ENCODE data around the gene ZNF143.
"Not testable (repeated sequence)": the region's sequence is repeated elsewhere in the genome, so short reads cannot be mapped to it uniquely, and the experiment has no call there.

The ZNF143 gene

DNA sequence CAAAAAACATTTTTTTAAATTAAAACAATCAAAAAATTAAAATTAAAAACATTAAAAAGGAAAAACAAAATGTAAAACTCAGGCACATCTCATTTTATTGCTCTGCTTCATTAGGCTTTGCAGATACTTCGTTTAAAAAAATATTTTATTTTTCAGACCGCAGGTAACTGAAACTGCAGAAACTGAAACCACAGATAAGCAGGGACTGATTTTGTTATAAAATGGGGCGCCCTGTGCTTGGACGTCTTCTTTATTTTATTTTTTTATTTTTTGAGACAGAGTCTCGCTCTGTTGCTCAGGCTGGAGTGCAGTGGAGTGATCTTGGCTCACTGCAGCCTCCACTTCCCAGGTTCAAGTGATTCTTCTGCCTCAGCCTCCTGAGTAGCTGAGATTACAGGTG lies 88.4 kb downstream of the ZNF143 start:
- DNase-seq (ENCODE audit: low spot score) = not testable (repeated sequence)

DNA sequence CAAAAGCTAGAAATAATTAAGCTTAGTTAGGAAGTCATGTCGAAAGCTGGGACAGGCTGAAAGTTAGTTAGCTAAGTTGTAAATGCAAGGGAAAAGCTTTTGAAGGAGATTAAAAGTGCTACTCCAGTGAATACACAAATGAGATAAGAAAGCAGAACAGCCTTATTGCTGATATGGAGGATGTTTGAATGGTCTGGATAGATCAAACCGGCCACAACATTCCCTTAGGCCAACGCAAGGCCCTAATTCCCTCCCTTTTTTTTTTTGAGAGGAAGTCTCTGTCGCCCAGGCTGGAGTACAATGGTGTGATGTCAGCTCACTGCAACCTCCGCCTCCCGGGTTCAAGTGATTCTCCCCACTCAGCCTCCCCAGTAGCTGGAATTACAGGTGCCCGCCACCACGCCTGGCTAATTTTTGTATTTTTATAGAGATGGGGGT lies 89.4 kb downstream of the ZNF143 start:
- no peak for DNase-seq (ENCODE audit: low spot score)

DNA sequence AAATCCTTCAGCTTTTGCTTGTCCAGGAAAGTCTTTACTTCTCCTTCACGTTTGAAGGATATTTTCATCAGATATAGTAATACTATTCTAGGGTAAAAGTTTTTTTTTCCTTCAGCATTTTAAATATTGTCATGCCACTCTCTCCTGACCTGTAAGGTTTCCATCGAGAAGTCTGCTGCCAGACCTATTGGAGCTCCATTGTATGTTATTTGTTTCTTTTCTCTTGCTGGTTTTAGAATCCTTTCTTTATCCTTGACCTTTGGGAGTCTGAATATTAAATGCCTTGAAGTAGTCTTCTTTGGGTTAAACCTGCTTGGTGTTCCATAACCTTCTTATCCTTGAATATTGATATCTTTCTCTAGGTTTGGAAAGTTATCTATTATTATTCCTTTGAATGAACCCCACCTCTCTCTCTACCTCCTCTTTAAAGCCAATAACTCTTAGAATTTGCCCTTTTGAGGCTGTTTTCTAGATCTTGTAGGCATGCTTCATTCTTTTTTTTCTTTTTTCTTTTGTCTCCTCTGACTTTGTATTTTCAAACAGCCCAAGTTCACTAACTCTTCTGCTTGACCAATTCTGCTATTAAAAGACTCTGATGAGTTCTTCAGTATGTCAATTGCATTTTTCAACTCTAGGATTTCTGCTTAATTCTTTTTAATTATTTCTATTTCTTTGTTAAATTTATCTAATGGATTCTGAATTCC lies 100.6 kb downstream of the ZNF143 start:
- no peak for DNase-seq (ENCODE audit: low spot score)

DNA sequence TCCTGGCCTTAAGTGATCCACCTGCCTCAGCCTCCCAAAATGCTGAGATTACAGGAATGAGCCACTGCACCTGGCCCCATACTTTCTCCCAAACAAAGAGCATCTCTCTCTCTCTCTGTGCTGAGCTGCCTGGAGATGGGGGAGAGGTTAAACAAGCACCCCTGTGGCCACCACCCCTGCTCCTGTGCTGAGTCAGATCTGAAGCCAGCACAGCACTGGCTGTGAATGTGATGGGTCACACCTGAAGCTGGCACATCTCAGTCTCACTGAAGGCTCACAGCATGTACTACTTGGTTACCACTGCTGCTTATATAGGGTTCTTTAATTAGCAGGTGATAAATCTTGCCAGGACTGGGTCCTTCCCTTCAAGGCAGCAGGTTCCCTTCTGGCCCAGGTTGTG lies 101.9 kb downstream of the ZNF143 start:
- no peak for DNase-seq (ENCODE audit: low spot score)

DNA sequence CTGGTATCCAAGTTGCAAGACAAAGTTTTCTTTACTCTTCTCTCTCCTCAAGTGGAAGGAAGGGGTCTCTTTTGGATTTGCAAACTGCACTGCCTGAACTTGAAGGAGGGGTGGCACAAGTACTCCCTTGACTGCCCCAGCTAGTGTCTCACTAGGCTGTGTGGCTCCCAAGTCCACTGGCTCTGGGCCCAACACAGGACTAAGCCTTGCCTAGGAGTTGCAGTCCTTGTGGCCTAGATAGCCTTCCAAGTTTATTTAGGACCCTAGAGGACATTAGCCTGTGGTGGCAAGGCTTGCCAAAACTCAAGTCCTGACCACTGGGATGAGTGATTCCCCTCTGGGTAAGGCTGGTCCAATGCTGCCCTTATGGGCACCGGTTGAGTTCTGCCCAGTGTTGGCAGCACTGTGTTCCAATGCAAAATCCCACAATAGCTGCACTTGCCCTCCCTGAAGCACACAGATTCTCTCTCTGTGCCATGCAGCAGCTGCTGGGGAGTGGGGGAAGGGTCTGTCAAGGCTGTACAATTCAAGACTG lies 102.5 kb downstream of the ZNF143 start:
- no peak for DNase-seq (ENCODE audit: low spot score)

DNA sequence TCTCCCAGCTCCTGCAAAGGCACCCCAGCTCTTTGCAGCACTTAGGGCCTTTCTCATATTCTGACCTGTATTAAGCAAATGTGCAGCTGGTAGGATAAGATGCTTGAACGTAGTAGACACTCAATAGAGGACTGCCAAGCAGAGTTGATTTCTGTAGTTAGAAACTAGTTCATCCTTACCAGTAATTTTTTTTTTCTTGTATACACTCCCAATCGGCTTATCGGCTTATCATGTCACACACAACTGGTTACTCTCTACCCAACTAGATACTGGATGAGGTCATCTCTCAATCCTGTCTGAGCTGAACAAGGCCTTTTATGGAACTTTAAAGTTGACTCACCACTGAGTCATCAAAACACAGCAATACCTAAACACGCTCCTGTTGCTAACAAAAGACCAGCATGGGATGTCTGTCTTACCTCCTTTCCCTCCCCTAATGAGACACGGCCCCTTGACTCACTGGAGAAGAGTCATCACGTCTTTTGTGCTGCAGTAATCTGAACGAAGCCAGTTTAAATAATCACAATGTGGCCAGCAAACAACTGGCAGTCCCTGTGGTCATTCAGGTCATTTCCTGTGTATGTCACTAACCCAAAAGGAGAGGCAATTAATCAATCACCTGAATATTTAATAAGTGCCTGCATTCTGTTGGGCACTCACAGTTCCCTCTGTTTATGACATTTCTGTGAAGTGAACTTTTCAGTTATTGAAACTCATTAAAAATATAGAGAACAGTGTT lies 105.2 kb downstream of the ZNF143 start:
- DNase-seq (ENCODE audit: low spot score) = peak; percentile 55

DNA sequence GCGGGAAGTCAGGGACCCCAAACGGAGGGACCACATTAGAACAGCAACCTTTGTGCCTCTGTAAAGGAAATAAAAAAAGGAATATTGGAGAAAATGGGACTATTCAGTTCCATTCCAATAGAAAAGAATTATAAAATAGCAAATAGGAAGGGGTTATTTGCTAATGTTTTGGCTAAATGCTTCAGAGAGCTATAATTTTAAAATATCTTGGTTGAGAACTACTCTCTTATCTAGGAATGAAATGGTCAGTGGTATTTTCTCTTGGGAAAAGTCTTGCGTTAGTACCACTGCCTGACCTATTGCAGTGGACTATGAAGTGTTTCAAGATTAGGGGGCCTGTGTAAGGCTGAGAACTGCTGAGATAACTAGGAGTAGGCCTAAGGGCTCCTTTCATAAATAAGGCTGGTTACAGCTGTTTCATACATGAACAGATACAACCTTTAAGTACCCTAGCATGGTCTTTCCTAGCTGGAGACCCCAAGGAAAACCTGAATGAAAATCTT lies 105.8 kb downstream of the ZNF143 start:
- DNase-seq (ENCODE audit: low spot score) = no peak

DNA sequence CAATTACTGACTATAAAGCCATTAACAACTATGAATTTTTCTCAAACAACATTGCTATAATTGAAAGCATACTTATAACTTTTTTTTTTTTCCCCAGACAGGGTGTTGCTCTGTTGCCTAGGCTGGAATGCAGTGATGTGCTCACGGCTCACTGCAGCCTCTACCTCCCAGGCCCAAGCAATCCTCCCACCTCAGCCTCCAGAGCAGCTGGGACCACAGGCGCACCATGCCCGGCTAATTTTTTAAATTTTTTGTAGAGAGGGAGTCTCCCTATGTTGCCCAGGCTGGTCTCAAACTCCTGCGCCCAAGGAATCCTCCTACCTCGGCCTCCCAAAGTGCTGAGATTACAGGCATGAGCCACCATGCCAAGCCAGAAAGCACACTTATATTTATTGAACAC lies 106.6 kb downstream of the ZNF143 start:
- no peak for DNase-seq (ENCODE audit: low spot score)

DNA sequence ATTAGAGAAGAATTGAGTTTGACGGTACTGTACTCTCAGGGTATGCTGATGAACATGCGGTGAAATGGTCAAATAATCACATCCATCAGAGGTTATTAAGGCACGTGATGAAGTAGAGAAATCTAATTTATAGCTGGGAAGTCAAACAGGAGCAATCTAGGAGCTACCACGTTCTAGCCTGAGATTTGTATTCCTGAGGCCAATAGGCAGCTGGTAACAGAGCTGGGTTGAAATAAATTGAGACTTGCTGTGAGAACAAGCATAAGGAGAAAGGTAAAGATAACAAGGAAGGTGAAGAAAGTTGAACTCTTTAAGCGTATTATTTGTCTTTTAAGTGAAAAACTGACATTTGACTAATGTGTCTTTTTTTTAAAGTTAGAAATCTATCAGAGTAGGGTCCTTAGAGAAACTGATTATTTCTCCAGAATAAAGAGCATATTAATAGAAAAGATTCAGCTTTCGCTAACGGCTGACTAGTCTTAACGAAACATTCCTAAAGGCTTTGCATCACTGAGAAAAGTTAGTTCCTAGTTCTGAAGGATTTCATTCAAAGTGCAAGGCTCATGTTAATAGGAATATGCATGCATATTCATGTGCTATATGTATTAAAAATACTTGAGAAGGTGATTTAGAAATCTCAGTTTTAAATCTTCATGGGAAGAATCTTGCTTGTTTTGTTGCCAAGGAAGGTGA lies 107.5 kb downstream of the ZNF143 start:
- DNase-seq (ENCODE audit: low spot score) = no peak

DNA sequence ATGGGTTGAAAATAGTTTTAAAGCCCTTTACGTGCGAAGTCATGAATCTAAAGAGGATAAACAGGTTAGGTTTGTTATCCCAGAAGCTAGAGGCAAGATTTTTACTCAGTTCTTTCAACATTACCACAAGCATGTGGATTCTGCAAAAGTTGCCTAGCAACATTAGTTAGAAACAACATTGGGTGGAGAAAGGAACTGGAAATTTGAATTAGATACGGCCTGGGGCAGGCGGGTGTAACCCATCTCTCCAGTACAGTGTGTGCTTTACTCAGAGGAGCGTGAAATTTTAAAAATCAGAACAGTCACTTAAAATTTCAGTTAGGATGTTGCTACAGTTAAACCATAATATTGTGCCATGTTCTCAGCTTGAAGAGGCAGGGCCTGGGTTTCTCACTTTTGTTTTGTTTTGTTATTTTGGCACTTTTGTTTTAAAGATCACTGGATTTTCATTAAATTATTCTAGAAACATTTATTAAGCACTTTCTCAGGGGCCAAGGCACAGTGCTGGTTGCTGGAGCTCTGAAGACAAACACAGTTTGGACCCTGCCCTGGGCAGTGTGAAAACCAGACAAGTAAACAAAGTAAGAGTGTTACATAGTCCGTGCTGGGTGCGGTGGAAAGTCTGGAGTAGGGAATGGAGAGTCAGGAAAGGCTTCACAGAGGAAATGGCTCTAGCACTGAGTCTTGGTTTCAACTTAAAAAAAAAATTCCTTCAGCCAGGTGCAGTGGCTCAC lies 108.2 kb downstream of the ZNF143 start:
- no peak for DNase-seq (ENCODE audit: low spot score)

DNA sequence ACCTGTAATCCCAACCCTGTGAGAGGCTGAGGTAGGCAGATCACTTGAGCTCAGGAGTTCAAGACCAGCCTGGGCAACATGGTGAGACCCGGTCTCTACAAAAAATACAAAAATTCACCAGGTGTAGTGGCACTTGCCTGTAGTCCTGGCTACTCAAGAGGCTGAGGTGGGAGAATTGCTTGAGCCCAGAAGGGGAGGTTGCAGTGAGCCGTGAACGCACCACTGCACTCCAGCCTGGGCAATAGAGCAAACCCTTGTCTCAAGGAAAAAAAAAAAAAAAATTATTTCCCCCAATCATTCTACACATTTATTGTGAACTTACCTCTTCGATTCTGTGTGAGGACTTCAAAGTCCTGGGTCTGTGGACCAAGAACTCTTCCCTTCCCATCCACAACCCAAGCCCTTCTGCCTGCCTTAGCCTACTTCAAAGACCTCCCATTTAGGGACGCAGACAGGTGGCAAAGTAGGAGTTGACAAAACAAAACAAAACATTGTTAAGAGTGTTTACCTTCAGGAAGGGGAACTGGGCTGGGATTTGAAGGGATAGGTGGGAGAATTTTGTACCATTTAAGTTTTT lies 108.9 kb downstream of the ZNF143 start:
- no peak for DNase-seq (ENCODE audit: low spot score)

DNA sequence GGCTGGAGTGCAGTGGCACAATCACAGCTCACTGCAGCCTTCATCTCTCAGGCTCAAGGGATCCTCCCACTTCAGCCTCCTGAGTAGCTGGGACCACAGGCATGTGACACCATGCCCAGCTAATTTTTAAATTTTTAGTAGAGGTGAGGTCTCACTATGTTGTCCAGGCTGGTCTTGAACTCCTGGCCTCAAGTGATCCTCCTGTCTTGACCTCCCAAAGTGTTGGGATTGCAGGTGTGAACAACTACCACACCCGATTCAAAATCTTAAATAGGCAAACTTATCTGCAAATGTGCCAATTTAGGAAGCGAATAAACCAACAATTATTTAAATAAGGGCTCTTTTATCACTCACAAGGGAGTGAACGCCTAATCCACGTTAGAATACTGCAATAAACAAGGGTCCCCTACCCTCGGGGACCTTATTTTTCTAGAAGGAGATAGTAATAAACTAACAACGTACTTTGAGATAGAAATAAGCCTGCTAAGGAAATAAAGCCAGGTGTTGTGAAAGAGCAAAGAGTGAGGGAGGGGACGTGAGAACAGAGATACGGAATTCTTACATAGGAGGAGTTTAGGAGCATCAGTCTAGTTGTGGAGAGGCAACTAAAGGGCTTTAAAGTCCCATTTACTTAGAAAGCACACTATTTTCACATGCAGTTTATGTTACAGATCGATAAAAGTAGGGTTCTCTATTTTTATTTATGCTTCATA lies 109.7 kb downstream of the ZNF143 start:
- no peak for DNase-seq (ENCODE audit: low spot score)

DNA sequence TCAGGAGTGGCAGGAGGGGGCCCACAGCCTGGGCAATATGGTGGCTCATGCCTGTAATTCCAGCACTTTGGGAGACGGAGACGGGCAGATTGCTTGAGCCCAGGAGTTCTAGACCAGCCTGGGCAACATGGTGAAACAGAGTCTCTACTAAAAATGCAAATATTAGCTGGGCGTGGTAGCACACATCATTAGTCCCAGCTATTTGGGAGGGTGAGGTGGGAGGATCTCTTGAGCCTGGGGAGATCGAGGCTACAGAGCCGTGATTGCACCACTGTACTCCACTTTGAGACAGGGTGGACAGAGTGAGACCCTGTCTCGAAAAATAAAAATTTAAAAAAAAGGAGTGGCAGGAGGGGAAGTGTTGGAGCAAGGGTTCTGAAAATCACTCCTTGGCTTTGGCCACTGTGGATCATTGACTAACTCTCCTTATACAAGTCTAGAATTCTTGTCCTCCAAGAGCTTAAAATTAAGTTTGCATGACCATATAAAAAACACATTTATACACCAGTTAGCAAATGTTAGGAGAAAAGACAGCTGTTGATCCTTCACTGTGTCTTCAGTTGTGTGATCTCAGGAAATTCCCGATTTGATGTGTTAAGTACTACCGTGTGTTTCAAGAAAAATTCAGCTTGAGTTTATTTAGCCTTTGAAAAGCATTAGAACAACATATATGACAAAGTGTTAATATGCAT lies 110.4 kb downstream of the ZNF143 start:
- no peak for DNase-seq (ENCODE audit: low spot score)

DNA sequence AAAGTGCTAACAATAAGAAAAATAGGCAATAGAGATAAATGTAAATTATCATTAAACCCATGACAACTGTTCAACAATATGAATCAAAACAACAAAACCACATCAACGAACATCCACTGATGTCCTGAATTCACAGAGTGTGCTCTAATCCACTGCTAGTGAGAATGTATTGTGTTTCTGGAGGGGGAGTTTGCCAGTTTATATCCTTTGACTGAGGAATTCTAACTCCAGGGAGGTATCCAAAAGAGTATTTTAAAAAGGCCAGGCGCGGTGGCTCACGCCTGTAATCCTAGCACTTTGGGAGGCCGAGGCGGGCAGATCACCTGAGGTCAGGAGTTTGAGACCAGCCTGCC lies 110.9 kb downstream of the ZNF143 start:
- no peak for DNase-seq (ENCODE audit: low spot score)

DNA sequence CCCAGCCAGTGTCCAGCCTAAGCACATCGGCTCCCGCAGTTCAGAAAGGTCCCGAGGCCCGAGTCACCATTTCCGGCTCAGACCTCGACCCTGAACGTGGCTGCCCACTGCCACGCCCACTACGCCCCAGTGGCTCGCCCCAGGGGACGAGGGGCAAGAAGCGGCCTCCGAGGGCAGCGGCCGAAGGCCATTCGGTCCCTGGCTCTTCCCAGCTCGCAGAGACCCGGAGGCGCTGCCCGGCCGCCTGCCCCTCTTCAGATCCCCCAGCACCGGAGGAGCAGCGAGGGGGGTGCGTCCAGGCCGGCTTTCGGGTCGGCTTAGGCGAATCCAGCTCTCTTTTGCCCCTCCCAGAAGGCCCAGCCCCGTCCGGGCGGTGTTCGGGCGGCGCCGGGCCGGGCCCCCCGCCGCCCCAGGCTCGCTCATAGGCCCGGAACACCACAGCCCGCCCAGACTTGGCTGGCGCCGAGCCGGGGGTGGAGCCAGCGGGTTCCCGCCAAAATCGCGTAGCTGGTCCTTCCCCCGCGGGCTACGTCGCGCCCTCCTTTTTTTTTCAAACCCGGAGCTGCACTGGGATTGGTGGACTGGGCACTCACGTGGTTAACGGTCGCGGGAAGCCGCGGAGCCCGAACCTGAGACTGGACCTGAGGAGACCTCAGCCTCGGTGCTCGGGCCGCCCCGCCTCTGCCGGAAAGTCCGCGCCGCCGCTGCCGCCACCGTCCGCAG lies 112.4 kb downstream of the ZNF143 start, which contains the start of gene WEE1:
WEE1 (plus strand) TSS at position 619 of the 723 bp plus-strand sequence. CDS start 264 bp downstream, outside the sequence.
- peak; percentile 99 for DNase-seq (ENCODE audit: low spot score)

DNA sequence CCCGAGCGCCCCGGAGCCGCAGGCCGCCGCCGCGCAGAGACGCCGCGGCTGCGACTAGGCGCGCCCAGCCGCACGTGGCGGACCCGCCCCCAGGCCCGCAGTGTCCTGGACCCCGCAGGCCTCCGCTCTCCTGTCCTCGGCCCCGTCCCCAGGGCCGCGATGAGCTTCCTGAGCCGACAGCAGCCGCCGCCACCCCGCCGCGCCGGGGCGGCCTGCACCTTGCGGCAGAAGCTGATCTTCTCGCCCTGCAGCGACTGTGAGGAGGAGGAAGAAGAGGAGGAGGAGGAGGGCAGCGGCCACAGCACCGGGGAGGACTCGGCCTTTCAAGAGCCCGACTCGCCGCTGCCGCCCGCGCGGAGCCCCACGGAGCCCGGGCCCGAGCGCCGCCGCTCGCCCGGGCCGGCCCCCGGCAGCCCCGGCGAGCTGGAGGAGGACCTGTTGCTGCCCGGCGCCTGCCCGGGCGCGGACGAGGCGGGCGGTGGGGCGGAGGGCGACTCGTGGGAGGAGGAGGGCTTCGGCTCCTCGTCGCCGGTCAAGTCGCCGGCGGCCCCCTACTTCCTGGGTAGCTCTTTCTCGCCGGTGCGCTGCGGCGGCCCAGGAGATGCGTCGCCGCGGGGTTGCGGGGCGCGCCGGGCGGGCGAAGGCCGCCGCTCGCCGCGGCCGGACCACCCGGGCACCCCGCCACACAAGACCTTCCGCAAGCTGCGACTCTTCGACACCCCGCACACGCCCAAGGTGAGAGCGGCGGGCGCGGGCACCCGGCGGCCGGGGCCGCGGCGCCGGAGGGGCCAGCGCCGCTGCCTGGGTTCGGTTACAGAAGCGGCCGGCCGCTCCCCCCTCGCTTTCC lies 113.2 kb downstream of the ZNF143 start:
- DNase-seq (ENCODE audit: low spot score) = no peak

DNA sequence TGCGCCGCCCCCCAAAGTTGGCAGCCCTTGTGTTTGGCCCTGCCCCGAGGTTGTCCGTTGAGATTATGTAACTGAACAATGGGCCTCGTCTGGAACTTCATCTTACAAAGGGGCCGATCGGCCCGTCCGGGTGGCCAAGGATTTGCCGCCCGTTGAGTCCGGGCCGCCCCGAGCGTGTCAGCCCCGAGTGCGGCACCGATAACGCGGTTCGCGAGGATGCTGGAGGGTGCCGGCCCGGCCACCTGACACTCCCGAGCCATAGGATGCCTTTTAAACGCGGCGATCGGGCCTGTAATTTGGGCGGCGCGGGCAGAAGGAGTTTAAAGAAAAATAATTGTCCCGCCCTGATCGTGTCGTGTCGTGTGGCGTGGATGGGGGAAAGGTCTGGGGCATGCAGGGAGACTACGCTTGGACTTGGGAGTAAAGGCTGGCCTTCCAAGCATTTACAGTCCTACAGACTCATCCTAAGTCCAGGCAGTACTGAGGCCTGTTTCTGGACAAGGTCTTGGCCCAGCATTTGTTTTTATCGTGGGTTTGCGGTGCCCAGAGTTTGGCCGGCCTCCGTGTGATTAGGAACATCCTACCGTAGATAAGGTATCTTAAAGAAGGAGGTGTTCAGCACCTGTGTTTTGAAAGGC lies 113.9 kb downstream of the ZNF143 start:
- DNase-seq (ENCODE audit: low spot score) = peak; percentile 56

Measured in ecto neural progenitor cell (in vitro differentiated cells).